CD4-positive, alpha-beta T cell (primary cell): Measurements from ENCODE around the gene ARHGAP15. TPM values are rescaled to one million over a fixed set of nuclear protein-coding genes. Genes with fewer than 3 reads are reported as not detected.

Experiments
- ATAC-seq: fragments of 200-7000 bp; cut with Tn5 transposase; one replicate; pipeline ENCODE4 v1.10.0; 2022; ENCODE audit warnings: mild to moderate bottlenecking; ENCODE audit not compliant: poor library complexity
- CTCF ChIA-PET: fragments of 350-600 bp; sonication (Branson Sonifier 250); formaldehyde crosslinking; loops from one replicate; lab custom pipeline; 2021; ENCODE audit warnings: antibody characterized with exemption, inconsistent platforms; lab: Charles Lee
- POLR2A ChIA-PET: fragments of 350-600 bp; sonication (Branson Sonifier 250); formaldehyde crosslinking; loops from one replicate; lab custom pipeline; 2021; ENCODE audit warnings: antibody characterized with exemption, inconsistent platforms; lab: Charles Lee
- DNase-seq, 14 experiments: peaks; one replicate each; pipeline ENCODE4 v3.0.0-alpha.2; 2013 to 2020; ENCODE audit warnings: mixed read lengths in 2 of 14
- H3K27ac ChIP-seq, 2 donors: one replicate each; pipeline versions ENCODE4 v1.5.1 to v1.7.0; 2013; ENCODE audit warnings: low read length in 2 of 2, low read depth in 1 of 2, mild to moderate bottlenecking in 1 of 2
- H3K27me3 ChIP-seq, 2 experiments: 1 replicate in 1 of 2; 2 replicates in 1 of 2; pipeline versions ENCODE4 v1.6.1 to v1.7.0; 2013; ENCODE audit warnings: low read length in 2 of 2, control low read depth in 1 of 2, mild to moderate bottlenecking in 1 of 2, moderate library complexity in 1 of 2; ENCODE audit not compliant: insufficient read depth in 2 of 2, control insufficient read depth in 1 of 2
- H3K36me3 ChIP-seq: one replicate; pipeline ENCODE4 v1.6.1; 2013; ENCODE audit warnings: low read length, control low read depth; ENCODE audit not compliant: insufficient read depth
- H3K4me1 ChIP-seq: one replicate; pipeline ENCODE4 v1.6.1; 2013; ENCODE audit warnings: low read length, control low read depth; ENCODE audit not compliant: insufficient read depth
- H3K4me3 ChIP-seq: one replicate; pipeline ENCODE4 v1.5.1; 2013; ENCODE audit warnings: mild to moderate bottlenecking, low read length, moderate library complexity
- H3K9me3 ChIP-seq, 2 experiments: 1 replicate in 1 of 2; 2 replicates in 1 of 2; pipeline versions ENCODE4 v1.6.1 to v1.7.0; 2013; ENCODE audit warnings: low read length in 2 of 2, mild to moderate bottlenecking in 2 of 2, control low read depth in 1 of 2, moderate library complexity in 1 of 2; ENCODE audit not compliant: control insufficient read depth in 1 of 2, insufficient read depth in 1 of 2
- H3K27ac Mint-ChIP-seq: one replicate; pipeline ENCODE4 v1.8.0; 2020; ENCODE audit warnings: mixed read lengths
- H3K27me3 Mint-ChIP-seq: one replicate; pipeline ENCODE4 v1.8.0; 2021; ENCODE audit warnings: mixed read lengths
- H3K36me3 Mint-ChIP-seq: one replicate; pipeline ENCODE4 v1.8.0; 2021; ENCODE audit warnings: low read depth, mixed read lengths
- H3K4me1 Mint-ChIP-seq: one replicate; pipeline ENCODE4 v1.8.0; 2021; ENCODE audit warnings: low read depth, mixed read lengths
- H3K4me3 Mint-ChIP-seq: one replicate; pipeline ENCODE4 v1.8.0; 2020; ENCODE audit warnings: mild to moderate bottlenecking, mixed read lengths
- H3K9me3 Mint-ChIP-seq: one replicate; pipeline ENCODE4 v1.8.0; 2020; ENCODE audit warnings: mixed read lengths
- CTCF ChIP-seq: fragments of 200-600 bp; IDR thresholded peaks from one replicate; pipeline ENCODE4 v1.8.0; 2022; ENCODE audit warnings: antibody characterized with exemption, mild to moderate bottlenecking
- intact Hi-C, 2 experiments: fragments of 100-400 bp; cut with DNase I in 1 of 2; cut with micrococcal nuclease in 1 of 2; formaldehyde crosslinking; loops; one replicate each; pipeline versions ENCODE4 v1.15.1 to v1.9.0; 2023 to 2025; cut with DNase I, micrococcal nuclease
- total RNA-seq, 174 experiments: library from RNA in 2 of 174; stranded (reverse) in 2 of 174; gene quantifications; one replicate each; pipeline ENCODE4 v1.2.3 and lab custom pipeline; 2021 to 2026

Gene ARHGAP15
- total RNA-seq, 2 experiments from 2014 or later = 158 to 165 TPM

- H3K27ac ChIP-seq = no peak overlapping the region
- no peak overlapping the region for H3K4me3 ChIP-seq
- H3K36me3 ChIP-seq = no peaks in the 10 kb centered on the region
- CTCF ChIA-PET = no interaction called here
- no peak for ATAC-seq
- Mint-ChIP-seq H3K4me3 (no peak overlapping the region), H3K27ac (no peak overlapping the region), H3K27me3 (no peaks in the 10 kb centered on the region), H3K36me3 (peaks cover 26% of the 10 kb centered on the region), H3K9me3 (no peaks in the 10 kb centered on the region), H3K4me1 (peaks cover 52% of the 10 kb centered on the region)
- no peaks in the 10 kb centered on the region for H3K27me3 ChIP-seq
- no peaks in the 10 kb centered on the region for H3K9me3 ChIP-seq
- DNase-seq = no peak
- TF ChIP-seq CTCF = no peak
- H3K4me1 ChIP-seq = no peaks in the 10 kb centered on the region
- intact Hi-C loops = no loop called here
- POLR2A ChIA-PET = no interaction called here
These were observed 227.1 kb downstream of the ARHGAP15 start for GRCh38 chr2:143356336-143356735.

- H3K27ac ChIP-seq = no peak overlapping the region
- no peak for TF ChIP-seq CTCF
- Mint-ChIP-seq H3K9me3 (no peaks in the 10 kb centered on the region), H3K27ac (no peak overlapping the region), H3K36me3 (peaks cover 30% of the 10 kb centered on the region), H3K4me3 (no peak overlapping the region), H3K27me3 (no peaks in the 10 kb centered on the region), H3K4me1 (peaks cover 54% of the 10 kb centered on the region)
- intact Hi-C loops = no loop called here
- CTCF ChIA-PET = no interaction called here
- H3K36me3 ChIP-seq = no peaks in the 10 kb centered on the region
- ATAC-seq (no peak), DNase-seq (no peak)
- H3K27me3 ChIP-seq = no peaks in the 10 kb centered on the region
- H3K4me3 ChIP-seq = no peak overlapping the region
- POLR2A ChIA-PET = interaction anchor here (0.6 kb wide), 1 partner anchor 116 kb away, joined by 3 read pairs; no protein-coding TSS in a partner anchor
- H3K9me3 ChIP-seq = no peaks in the 10 kb centered on the region
- no peaks in the 10 kb centered on the region for H3K4me1 ChIP-seq
These were observed 227.7 kb downstream of the ARHGAP15 start for GRCh38 chr2:143356736-143357446.

- H3K9me3 ChIP-seq = no peaks in the 10 kb centered on the region
- peaks cover 2% of the 10 kb centered on the region for H3K36me3 ChIP-seq
- Mint-ChIP-seq H3K9me3 (no peaks in the 10 kb centered on the region), H3K27me3 (no peaks in the 10 kb centered on the region), H3K36me3 (peaks cover 39% of the 10 kb centered on the region), H3K4me1 (peaks cover 60% of the 10 kb centered on the region), H3K27ac (no peak overlapping the region), H3K4me3 (no peak overlapping the region)
- H3K27ac ChIP-seq = no peak overlapping the region
- TF ChIP-seq CTCF = no peak
- H3K4me3 ChIP-seq = no peak overlapping the region
- no peaks in the 10 kb centered on the region for H3K27me3 ChIP-seq
- no peak for DNase-seq
- ATAC-seq = no peak
- intact Hi-C loops = no loop called here
- CTCF ChIA-PET = no interaction called here
- H3K4me1 ChIP-seq = no peaks in the 10 kb centered on the region
- POLR2A ChIA-PET = no interaction called here
These were observed 228.7 kb downstream of the ARHGAP15 start for GRCh38 chr2:143357966-143358365.
